OCI-LY1 (cell line): ENCODE results near the gene PRPF38B.

Experiments used
- H2AFZ ChIP-seq: fragments of 200-600 bp; sonication (generic), shearing (Covaris generic); 2 replicates; pipeline ENCODE4 v1.6.0; 2014; ENCODE audit warnings: antibody characterized with exemption, mild to moderate bottlenecking, low read length
- H3F3A ChIP-seq: fragments of 200-600 bp; sonication (generic), shearing (Covaris generic); 2 replicates; pipeline ENCODE4 v1.6.0; 2014; ENCODE audit warnings: mild to moderate bottlenecking, antibody characterized with exemption, low read length, moderate library complexity; ENCODE audit not compliant: insufficient read depth
- H3K27ac ChIP-seq: fragments of 200-600 bp; sonication (generic); 2 replicates; pipeline ENCODE4 v1.5.1; 2014; ENCODE audit warnings: low read length, mixed run types, mild to moderate bottlenecking, low read depth; ENCODE audit not compliant: poor library complexity, severe bottlenecking
- H3K27me3 ChIP-seq: fragments of 200-600 bp; sonication (generic); 2 replicates; pipeline ENCODE4 v1.6.0; 2014; ENCODE audit warnings: antibody characterized with exemption, mild to moderate bottlenecking, low read length, moderate library complexity; ENCODE audit not compliant: insufficient read depth
- H3K36me3 ChIP-seq: fragments of 200-600 bp; sonication (generic); 2 replicates; pipeline ENCODE4 v1.6.1; 2014; ENCODE audit warnings: mild to moderate bottlenecking, antibody characterized with exemption, low read length, moderate library complexity, mixed read lengths; ENCODE audit not compliant: insufficient read depth
- H3K4me1 ChIP-seq: fragments of 200-600 bp; sonication (generic); 2 replicates; pipeline ENCODE4 v1.5.1; 2014; ENCODE audit warnings: mild to moderate bottlenecking, low read length, moderate library complexity; ENCODE audit not compliant: insufficient read depth, severe bottlenecking
- H3K4me2 ChIP-seq: fragments of 200-600 bp; sonication (generic), shearing (Covaris generic); 2 replicates; pipeline ENCODE4 v1.6.1; 2014; ENCODE audit warnings: low read length
- H3K4me3 ChIP-seq: fragments of 200-600 bp; sonication (generic); 2 replicates; pipeline ENCODE4 v1.5.1; 2014; ENCODE audit warnings: low read length, low read depth, mild to moderate bottlenecking, mixed read lengths; ENCODE audit not compliant: poor library complexity, severe bottlenecking
- H3K79me2 ChIP-seq: fragments of 200-600 bp; shearing (Covaris generic); 2 replicates; pipeline ENCODE4 v1.6.1; 2016; ENCODE audit warnings: mixed run types, low read length, mixed read lengths; ENCODE audit not compliant: insufficient read depth
- H3K9ac ChIP-seq: fragments of 200-600 bp; sonication (generic), shearing (Covaris generic); 2 replicates; pipeline ENCODE4 v1.6.1; 2014; ENCODE audit warnings: mild to moderate bottlenecking, low read length, mixed read lengths
- H3K9me2 ChIP-seq: fragments of 200-600 bp; sonication (generic), shearing (Covaris generic); 2 replicates; pipeline ENCODE4 v1.6.1; 2014; ENCODE audit warnings: low read depth, mild to moderate bottlenecking, low read length, mixed read lengths
- H3K9me3 ChIP-seq: fragments of 200-600 bp; shearing (Covaris generic); 2 replicates; pipeline ENCODE4 v1.6.1; 2014; ENCODE audit warnings: low read length, mixed read lengths
- H4K20me1 ChIP-seq: fragments of 200-600 bp; sonication (generic), shearing (Covaris generic); 2 replicates; pipeline ENCODE4 v1.6.0; 2016; ENCODE audit warnings: mild to moderate bottlenecking, low read length; ENCODE audit not compliant: insufficient read depth
- CTCF ChIP-seq: fragments of 200-600 bp; sonication (generic), shearing (Covaris generic); IDR thresholded peaks from 2 replicates; pipeline ENCODE4 v1.5.1; 2017; ENCODE audit warnings: mild to moderate bottlenecking, antibody characterized with exemption, low read length, moderate library complexity, mixed read lengths
- EZH2 ChIP-seq: fragments of 200-600 bp; sonication (generic), shearing (Covaris generic); IDR thresholded peaks from 2 replicates; pipeline ENCODE4 v1.8.0; 2017; ENCODE audit warnings: borderline replicate concordance, mixed run types, mild to moderate bottlenecking, antibody characterized with exemption, low read length, moderate library complexity, mixed read lengths

Gene PRPF38B

DNA sequence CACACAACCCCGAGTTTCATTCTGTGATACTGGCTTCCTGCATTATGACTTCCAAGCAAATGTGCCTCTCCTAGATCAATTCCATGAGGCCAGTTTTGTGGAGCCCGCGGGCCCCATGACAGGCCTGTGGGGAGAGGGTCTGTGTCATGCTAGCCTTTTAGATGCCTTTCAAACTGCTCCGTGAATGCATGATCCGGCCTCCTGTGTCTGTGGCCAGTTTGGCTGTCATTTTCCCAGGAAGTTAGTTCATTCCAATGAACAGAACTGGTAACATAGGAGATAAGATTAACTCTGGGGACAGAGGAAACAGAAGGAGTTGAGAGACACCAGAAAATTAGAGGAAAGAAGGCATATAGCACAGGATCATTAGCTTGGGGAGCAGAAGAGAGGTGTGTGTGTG lies 23.8 kb downstream of the PRPF38B start:
- no peak overlapping the region for H3K9ac ChIP-seq
- H3K27me3 ChIP-seq: no peaks in the 10 kb centered on the region
- no peak overlapping the region for H3K27ac ChIP-seq
- no peaks in the 10 kb centered on the region for H3K9me3 ChIP-seq
- no peak overlapping the region for H3K4me3 ChIP-seq
- H3K9me2 ChIP-seq: no peaks in the 10 kb centered on the region
- H3K36me3 ChIP-seq: no peaks in the 10 kb centered on the region
- H3K79me2 ChIP-seq: no peaks in the 10 kb centered on the region
- TF ChIP-seq EZH2 (no peak), CTCF (no peak)
- H3F3A ChIP-seq: no peaks in the 10 kb centered on the region
- H3K4me2 ChIP-seq: no peak overlapping the region
- no peaks in the 10 kb centered on the region for H3K4me1 ChIP-seq
- no peaks in the 10 kb centered on the region for H4K20me1 ChIP-seq
- H2AFZ ChIP-seq: no peak overlapping the region

DNA sequence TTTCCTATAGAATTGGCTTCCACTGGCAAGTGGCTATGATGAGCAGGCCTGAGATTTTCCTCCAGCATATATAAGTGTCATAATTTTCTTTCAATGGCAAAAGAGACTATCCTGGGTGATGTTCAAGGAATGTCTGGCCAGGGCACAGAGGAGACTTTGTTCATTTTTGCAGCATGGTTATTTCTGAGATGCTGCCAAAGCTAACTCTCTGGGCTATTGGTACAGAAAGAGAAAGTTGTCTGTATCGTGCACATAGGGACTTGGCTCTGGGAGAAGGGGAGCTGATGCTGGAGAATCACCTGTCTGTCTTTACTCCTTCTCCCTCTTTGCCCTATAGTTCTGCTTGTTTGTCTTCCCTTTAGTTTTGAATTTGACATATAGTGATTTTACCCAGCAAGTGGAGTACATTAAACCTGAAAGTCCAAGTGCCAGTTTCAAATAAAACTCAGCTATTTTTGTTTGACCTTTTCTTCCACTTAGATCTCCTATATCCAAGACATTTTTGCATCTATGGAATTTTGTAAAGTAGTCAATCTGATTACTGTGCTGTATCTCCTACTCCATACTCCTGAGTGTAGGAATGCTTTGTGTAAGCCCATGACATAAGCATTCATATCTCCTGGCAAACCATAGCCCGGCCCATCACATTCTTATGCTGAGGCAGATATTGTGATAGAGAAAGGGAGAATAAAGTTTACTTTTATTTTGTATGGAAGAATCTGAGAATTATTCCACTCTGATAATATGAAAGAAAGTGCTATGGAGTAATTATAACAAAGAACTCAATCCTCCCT lies 24.5 kb downstream of the PRPF38B start:
- H3K4me2 ChIP-seq: no peak overlapping the region
- no peaks in the 10 kb centered on the region for H3K9me3 ChIP-seq
- no peak for TF ChIP-seq EZH2
- no peak for TF ChIP-seq CTCF
- no peak overlapping the region for H3K9ac ChIP-seq
- H3K27ac ChIP-seq: no peak overlapping the region
- no peaks in the 10 kb centered on the region for H3K79me2 ChIP-seq
- H4K20me1 ChIP-seq: no peaks in the 10 kb centered on the region
- H3K4me1 ChIP-seq: no peaks in the 10 kb centered on the region
- H3K36me3 ChIP-seq: no peaks in the 10 kb centered on the region
- no peak overlapping the region for H3K4me3 ChIP-seq
- no peaks in the 10 kb centered on the region for H3K27me3 ChIP-seq
- H3K9me2 ChIP-seq: no peaks in the 10 kb centered on the region
- H2AFZ ChIP-seq: no peak overlapping the region
- no peaks in the 10 kb centered on the region for H3F3A ChIP-seq

DNA sequence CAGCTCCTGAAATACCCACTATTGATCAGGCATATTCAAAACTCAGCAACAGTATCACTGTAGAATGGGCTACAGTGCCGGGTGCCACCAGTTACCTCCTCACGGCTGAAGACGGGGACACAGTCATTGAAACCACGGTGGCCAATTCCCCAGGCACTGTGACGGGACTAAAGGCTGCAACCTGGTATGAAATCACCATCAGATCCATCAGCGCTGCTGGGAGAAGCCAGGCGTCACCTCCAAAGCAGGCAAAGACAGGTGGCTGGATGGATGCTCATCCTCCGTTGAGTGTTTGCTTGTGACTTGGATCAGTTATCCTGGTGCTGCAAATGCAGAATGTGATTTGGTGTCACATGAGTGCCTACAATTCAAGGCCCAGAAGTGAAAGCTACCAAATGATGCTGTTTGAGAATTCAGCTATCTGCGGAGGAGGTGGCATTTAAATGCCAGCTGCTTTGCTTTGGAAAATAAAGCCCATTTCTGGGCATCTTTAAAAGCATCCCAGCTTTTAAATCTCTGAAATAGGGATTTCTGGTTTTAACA lies 25.7 kb downstream of the PRPF38B start:
- Histone ChIP-seq H3K4me3 (no peak overlapping the region), H3K9ac (no peak overlapping the region), H3K36me3 (no peaks in the 10 kb centered on the region), H3K4me1 (no peaks in the 10 kb centered on the region), H2AFZ (no peak overlapping the region), H3K9me2 (no peaks in the 10 kb centered on the region), H4K20me1 (no peaks in the 10 kb centered on the region), H3K27me3 (no peaks in the 10 kb centered on the region), H3K79me2 (no peaks in the 10 kb centered on the region), H3F3A (no peaks in the 10 kb centered on the region), H3K27ac (no peak overlapping the region), H3K4me2 (no peak overlapping the region), H3K9me3 (no peaks in the 10 kb centered on the region)
- TF ChIP-seq CTCF: no peak
- no peak for TF ChIP-seq EZH2
